ENCODE data around the gene SNX25. TPM values are rescaled to one million over a fixed set of nuclear protein-coding genes. Genes with fewer than 3 reads are reported as not detected.
"Not testable (repeated sequence)": the region's sequence is repeated elsewhere in the genome, so short reads cannot be mapped to it uniquely, and the experiment has no call there.

Gene SNX25
- total RNA-seq, 1 donor from 2014 or later: 10.9 TPM

DNA sequence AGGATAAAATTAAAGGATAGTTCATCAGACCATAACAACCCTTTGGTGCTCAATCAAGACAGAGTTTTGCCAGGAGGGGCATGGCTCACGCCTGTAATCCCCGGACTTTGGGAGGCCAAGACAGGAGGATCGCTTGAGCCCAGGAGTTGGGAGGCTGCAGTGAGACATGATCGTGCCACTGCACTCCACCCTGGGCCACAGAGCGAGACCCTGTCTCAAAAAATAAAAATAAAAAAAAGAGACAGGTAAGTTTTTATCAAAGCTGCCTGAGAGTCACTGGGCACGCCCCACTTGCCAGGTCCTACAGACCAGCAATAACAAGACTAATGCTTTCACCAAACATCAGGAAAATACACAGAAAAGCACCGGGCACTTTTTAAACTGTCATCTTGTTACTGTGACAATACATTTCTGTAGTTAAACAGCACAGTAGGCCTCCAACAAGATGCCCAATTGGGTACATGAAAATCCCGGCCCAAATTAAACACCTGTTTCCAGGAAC is 6.4 kb upstream of the SNX25 start:
- peak overlapping the region; percentile 90 for H3K4me3 Mint-ChIP-seq
- H3K27me3 Mint-ChIP-seq (ENCODE audit: low read depth): peaks cover 4% of the 10 kb centered on the region
- peaks cover 32% of the 10 kb centered on the region for H3K4me1 Mint-ChIP-seq
- H3K9me3 Mint-ChIP-seq: no peaks in the 10 kb centered on the region
- H3K27ac Mint-ChIP-seq: peak overlapping the region; percentile 98
- TF ChIP-seq, protein P1, sequence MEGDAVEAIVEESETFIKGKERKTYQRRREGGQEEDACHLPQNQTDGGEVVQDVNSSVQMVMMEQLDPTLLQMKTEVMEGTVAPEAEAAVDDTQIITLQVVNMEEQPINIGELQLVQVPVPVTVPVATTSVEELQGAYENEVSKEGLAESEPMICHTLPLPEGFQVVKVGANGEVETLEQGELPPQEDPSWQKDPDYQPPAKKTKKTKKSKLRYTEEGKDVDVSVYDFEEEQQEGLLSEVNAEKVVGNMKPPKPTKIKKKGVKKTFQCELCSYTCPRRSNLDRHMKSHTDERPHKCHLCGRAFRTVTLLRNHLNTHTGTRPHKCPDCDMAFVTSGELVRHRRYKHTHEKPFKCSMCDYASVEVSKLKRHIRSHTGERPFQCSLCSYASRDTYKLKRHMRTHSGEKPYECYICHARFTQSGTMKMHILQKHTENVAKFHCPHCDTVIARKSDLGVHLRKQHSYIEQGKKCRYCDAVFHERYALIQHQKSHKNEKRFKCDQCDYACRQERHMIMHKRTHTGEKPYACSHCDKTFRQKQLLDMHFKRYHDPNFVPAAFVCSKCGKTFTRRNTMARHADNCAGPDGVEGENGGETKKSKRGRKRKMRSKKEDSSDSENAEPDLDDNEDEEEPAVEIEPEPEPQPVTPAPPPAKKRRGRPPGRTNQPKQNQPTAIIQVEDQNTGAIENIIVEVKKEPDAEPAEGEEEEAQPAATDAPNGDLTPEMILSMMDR (IDR thresholded peaks at IDR 0.05; ENCODE audit: unreplicated experiment): no peak
- DNase-seq (ENCODE audit: low spot score in 2 of 2, unreplicated experiment in 2 of 2): no peak
- peaks cover 11% of the 10 kb centered on the region for H3K36me3 Mint-ChIP-seq

- Mint-ChIP-seq H3K4me3 (peak within 1 kb of the TSS; percentile 90), H3K9me3 (no peaks in the 10 kb centered on the region), H3K36me3 (peaks cover 11% of the 10 kb centered on the region), H3K27ac (peak within 1 kb of the TSS; percentile 98), H3K27me3 (ENCODE audit: low read depth) (peaks cover 4% of the 10 kb centered on the region), H3K4me1 (peaks cover 32% of the 10 kb centered on the region)
- DNase-seq (ENCODE audit: low spot score in 2 of 2, unreplicated experiment in 2 of 2): peak; percentile 81 to 84
- TF ChIP-seq, protein P1 (IDR thresholded peaks at IDR 0.05; ENCODE audit: unreplicated experiment): no peak
Measured at GRCh38 chr4:185203486-185204237, 5.7 kb upstream of the SNX25 start, which contains the start of gene CFAP97. CFAP97 (minus strand) TSS chr4:185204000; CDS start chr4:185191196, 12,804 bp downstream.

DNA sequence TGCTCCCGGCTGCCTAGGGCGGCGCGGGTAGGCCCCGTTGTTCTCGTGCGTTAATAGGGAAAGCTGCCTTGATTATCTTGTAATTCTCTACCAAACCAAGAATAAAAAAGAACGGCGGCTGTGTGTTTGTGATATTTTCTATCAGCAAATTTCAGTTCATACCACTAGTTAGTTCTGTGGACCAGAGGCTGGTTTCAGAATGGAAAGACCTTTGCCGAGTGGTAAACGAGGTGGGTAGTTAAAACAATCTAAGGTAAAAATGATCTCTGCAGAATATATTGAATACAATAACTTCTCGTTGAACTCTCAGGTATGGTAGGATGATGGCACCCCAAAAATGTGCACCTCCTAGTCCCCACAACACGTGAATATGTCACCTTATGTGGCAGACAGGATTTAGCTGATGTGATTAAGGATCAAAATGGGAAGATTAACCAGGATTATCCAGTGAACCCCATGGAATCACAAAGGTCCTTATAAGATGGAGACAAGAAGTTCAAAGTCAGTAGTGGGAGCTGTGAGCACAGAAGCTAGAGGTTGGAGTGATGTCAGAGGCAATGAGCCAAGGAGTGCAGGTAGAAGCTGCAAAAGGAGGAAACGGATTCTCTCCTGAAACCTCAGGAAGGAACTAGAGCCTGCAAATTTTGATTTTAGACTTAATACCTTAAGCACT is 5.0 kb upstream of the SNX25 start:
- Mint-ChIP-seq H3K4me3 (peak overlapping the region; percentile 66), H3K27me3 (ENCODE audit: low read depth) (peaks cover 4% of the 10 kb centered on the region), H3K4me1 (peaks cover 37% of the 10 kb centered on the region), H3K9me3 (no peaks in the 10 kb centered on the region), H3K27ac (peak overlapping the region; percentile 52), H3K36me3 (peaks cover 11% of the 10 kb centered on the region)
- TF ChIP-seq, protein P1 (IDR thresholded peaks at IDR 0.05; ENCODE audit: unreplicated experiment): no peak
- no peak for DNase-seq (ENCODE audit: low spot score in 2 of 2, unreplicated experiment in 2 of 2)

- H3K4me1 Mint-ChIP-seq: peaks cover 37% of the 10 kb centered on the region
- not testable (repeated sequence) for H3K9me3 Mint-ChIP-seq; H3K27me3 Mint-ChIP-seq (ENCODE audit: low read depth); DNase-seq (ENCODE audit: low spot score in 2 of 2, unreplicated experiment in 2 of 2); H3K36me3 Mint-ChIP-seq; H3K4me3 Mint-ChIP-seq; H3K27ac Mint-ChIP-seq
Measured at GRCh38 chr4:185205073-185205472, 4.3 kb upstream of the SNX25 start.

DNA sequence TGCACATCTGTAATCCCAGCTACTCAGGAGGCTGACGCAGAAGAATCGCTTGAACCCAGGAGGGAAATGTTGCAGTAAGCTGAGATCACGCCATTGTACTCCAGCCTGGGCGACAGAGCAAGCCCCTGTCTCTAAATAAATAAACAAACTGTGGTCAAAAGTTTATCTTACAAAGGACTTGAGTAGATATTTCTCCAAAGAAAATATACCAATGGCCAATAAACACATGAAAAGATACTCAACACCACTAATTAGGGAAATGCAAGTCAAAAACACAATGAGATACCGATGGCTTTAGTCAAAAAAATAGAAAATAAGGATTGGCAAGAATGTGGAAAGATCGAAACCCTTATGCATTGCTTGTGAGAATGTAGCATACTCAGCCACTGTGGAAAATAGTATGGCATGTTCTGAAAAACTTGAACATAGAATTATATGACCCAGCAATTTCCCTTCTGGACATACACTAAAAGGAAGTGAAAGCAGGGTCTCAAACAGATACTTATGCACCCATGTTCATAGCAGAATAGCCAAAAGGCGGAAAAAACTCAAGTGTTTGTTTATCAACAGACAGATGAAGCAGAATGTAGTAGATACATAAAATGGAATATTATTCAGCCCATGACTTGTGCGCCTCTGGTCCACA is 3.6 kb upstream of the SNX25 start:
- H3K4me1 Mint-ChIP-seq: peaks cover 38% of the 10 kb centered on the region
- TF ChIP-seq, protein P1 (IDR thresholded peaks at IDR 0.05; ENCODE audit: unreplicated experiment): no peak
- no peak for DNase-seq (ENCODE audit: low spot score in 2 of 2, unreplicated experiment in 2 of 2)
- H3K36me3 Mint-ChIP-seq: no peaks in the 10 kb centered on the region
- no peak overlapping the region for H3K4me3 Mint-ChIP-seq
- no peak overlapping the region for H3K27ac Mint-ChIP-seq
- H3K9me3 Mint-ChIP-seq: no peaks in the 10 kb centered on the region
- peaks cover 4% of the 10 kb centered on the region for H3K27me3 Mint-ChIP-seq (ENCODE audit: low read depth)

Data from mesothelial cell of epicardium (in vitro differentiated cells).